ENCODE results near the gene HMGN3.

The HMGN3 gene

GRCh38 chr6:79232696-79233462, 1.6 kb downstream of the HMGN3 start:
- DNase-seq, result no peak

- DNase-seq, result no peak
These were observed 2.8 kb downstream of the HMGN3 start for GRCh38 chr6:79231666-79232065.

- no peak for DNase-seq
These were observed 3.4 kb downstream of the HMGN3 start for GRCh38 chr6:79231101-79231500.

- DNase-seq, result no peak
These were observed 4.3 kb downstream of the HMGN3 start for GRCh38 chr6:79230149-79230548.

- no peak for DNase-seq
These were observed 7.0 kb downstream of the HMGN3 start for GRCh38 chr6:79227445-79227844.

- no peak for DNase-seq
These were observed 7.8 kb downstream of the HMGN3 start for GRCh38 chr6:79226660-79227059.

- no peak for DNase-seq
These were observed 8.5 kb downstream of the HMGN3 start for GRCh38 chr6:79225717-79226599.

- DNase-seq, result no peak
These were observed 10.7 kb downstream of the HMGN3 start for GRCh38 chr6:79223611-79224404.

GRCh38 chr6:79215213-79215824, 19.2 kb downstream of the HMGN3 start:
- no peak for DNase-seq

- no peak for DNase-seq
These were observed 21.6 kb downstream of the HMGN3 start for GRCh38 chr6:79212859-79213258.

- DNase-seq, result peak; percentile 27 to 48
These were observed 25.7 kb downstream of the HMGN3 start for GRCh38 chr6:79208816-79209215.

GRCh38 chr6:79203753-79204253, 30.7 kb downstream of the HMGN3 start:
- no peak for DNase-seq

GRCh38 chr6:79202556-79202955, 31.9 kb downstream of the HMGN3 start:
- no peak for DNase-seq

- DNase-seq, result no peak
These were observed 32.5 kb downstream of the HMGN3 start for GRCh38 chr6:79201983-79202382.

GRCh38 chr6:79201143-79201542, 33.3 kb downstream of the HMGN3 start:
- DNase-seq, result no peak

- peak; percentile 91 to 96 for DNase-seq
These were observed 37.6 kb downstream of the HMGN3 start for GRCh38 chr6:79196912-79197311.

- no peak for DNase-seq
These were observed 40.5 kb downstream of the HMGN3 start for GRCh38 chr6:79193971-79194370.

GRCh38 chr6:79189760-79190350, 44.6 kb downstream of the HMGN3 start:
- DNase-seq, result no peak

- DNase-seq, result no peak
These were observed 45.5 kb downstream of the HMGN3 start for GRCh38 chr6:79188885-79189480.

GRCh38 chr6:79188107-79188506, 46.4 kb downstream of the HMGN3 start:
- DNase-seq, result no peak

GRCh38 chr6:79186564-79186963, 47.9 kb downstream of the HMGN3 start:
- no peak for DNase-seq

GRCh38 chr6:79184641-79185040, 49.8 kb downstream of the HMGN3 start:
- DNase-seq, result no peak

Measured in AML-193 (cell line).